ENCODE data around the gene ALDH1L1. TPM values are rescaled to one million over a fixed set of nuclear protein-coding genes. Genes with fewer than 3 reads are reported as not detected.

ALDH1L1 gene
- total and polyA plus RNA-seq, 7 donors = 12.9 to 121 (median 40.1) TPM

DNA sequence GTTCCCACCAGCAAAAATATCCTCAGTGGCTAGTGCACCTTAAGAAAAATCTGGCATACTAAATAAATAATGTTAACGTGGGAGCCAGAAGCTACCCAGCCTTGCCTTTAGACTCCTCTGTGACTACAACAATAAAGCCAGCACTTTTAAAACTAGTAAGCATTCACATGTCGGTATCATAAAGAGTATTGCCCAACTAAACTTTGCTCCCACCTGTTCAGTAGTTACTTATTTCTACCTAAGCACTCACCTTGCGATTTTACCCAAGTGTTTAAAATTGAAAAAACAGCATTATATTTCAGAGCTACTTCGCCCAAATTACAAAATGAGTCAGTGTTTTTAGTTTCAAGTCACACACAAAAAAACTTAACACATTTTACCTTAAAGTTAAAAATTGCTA lies 12.8 kb downstream of the ALDH1L1 start:
- Histone ChIP-seq H3K4me1 (peaks cover 7% of the 10 kb centered on the region), H3K36me3 (ENCODE audit: insufficient read depth in 1 of 2, low read depth in 1 of 2) (no peaks in the 10 kb centered on the region), H3K27ac (no peak overlapping the region), H3K9me3 (no peaks in the 10 kb centered on the region), H3K27me3 (ENCODE audit: insufficient read depth in 3 of 3, low read length in 2 of 3) (no peaks in the 10 kb centered on the region), H3K4me3 (no peak overlapping the region)
- no peak for DNase-seq
- TF ChIP-seq CTCF (IDR thresholded peaks at IDR 0.05) = no peak
- intact Hi-C loops (cut with DNase I) = no loop called here
- 79 to 89% (median 84%) methylated on average over 4 of the region's 4 CpGs for WGBS, 3 donors
- ATAC-seq = no peak

GRCh38 chr3:126166009-126166408 lies 14.4 kb downstream of the ALDH1L1 start:
- no peak for TF ChIP-seq CTCF (IDR thresholded peaks at IDR 0.05)
- Histone ChIP-seq H3K36me3 (ENCODE audit: insufficient read depth in 1 of 2, low read depth in 1 of 2) (no peaks in the 10 kb centered on the region), H3K4me1 (peaks cover 3% of the 10 kb centered on the region), H3K27me3 (ENCODE audit: insufficient read depth in 3 of 3, low read length in 2 of 3) (no peaks in the 10 kb centered on the region), H3K27ac (no peak overlapping the region), H3K9me3 (no peaks in the 10 kb centered on the region), H3K4me3 (no peak overlapping the region)
- WGBS, 3 donors = 80 to 86% (median 81%) methylated on average over 6 of the region's 6 CpGs
- ATAC-seq = no peak
- intact Hi-C loops (cut with DNase I) = no loop called here
- no peak for DNase-seq

DNA sequence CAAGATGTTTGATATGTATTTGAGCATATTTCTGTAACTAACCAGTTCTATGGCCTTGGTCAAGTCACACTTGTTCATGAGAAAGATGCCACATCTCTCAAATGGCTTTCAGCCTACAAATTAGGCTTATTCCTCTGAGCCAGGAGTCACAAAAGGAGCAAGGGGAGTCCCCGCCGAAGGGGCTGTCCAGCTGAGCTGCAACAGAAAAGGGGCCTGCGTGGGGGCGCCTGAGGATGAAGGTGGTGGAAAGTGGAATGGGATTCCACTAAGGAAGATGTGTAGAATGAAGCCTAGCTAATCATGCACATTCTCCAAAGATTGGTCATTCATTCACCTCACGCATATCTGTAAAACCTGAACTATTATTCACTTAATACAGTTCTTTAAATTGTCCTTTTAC lies 19.1 kb downstream of the ALDH1L1 start:
- DNase-seq (no peak), ATAC-seq (no peak)
- H3K9me3 ChIP-seq = no peaks in the 10 kb centered on the region
- no peak overlapping the region for H3K4me3 ChIP-seq
- 88 to 93% (median 92%) methylated on average over 5 of the region's 5 CpGs for WGBS, 3 donors
- H3K27ac ChIP-seq = no peak overlapping the region
- H3K36me3 ChIP-seq (ENCODE audit: insufficient read depth in 1 of 2, low read depth in 1 of 2) = peaks cover 0 to 29% of the 10 kb centered on the region in 2 donors
- intact Hi-C loops (cut with DNase I) = loop anchor here in 1 of 2 donors (1.0 kb wide), 1 partner anchor 35 kb away; no protein-coding TSS in a partner anchor
- TF ChIP-seq CTCF (IDR thresholded peaks at IDR 0.05) = no peak
- no peaks in the 10 kb centered on the region for H3K4me1 ChIP-seq
- H3K27me3 ChIP-seq (ENCODE audit: insufficient read depth in 3 of 3, low read length in 2 of 3) = no peaks in the 10 kb centered on the region

GRCh38 chr3:126160243-126161210 lies 19.9 kb downstream of the ALDH1L1 start:
- H3K4me1 ChIP-seq = no peaks in the 10 kb centered on the region
- ATAC-seq = no peak
- H3K9me3 ChIP-seq = no peaks in the 10 kb centered on the region
- H3K36me3 ChIP-seq (ENCODE audit: insufficient read depth in 1 of 2, low read depth in 1 of 2) = peaks cover 0 to 36% of the 10 kb centered on the region in 2 donors
- intact Hi-C loops (cut with DNase I) = loop anchor here in 1 of 2 donors (1.0 kb wide), 1 partner anchor 36 kb away; no protein-coding TSS in a partner anchor
- no peaks in the 10 kb centered on the region for H3K27me3 ChIP-seq (ENCODE audit: insufficient read depth in 3 of 3, low read length in 2 of 3)
- H3K4me3 ChIP-seq = no peak overlapping the region
- H3K27ac ChIP-seq = no peak overlapping the region
- no peak for TF ChIP-seq CTCF (IDR thresholded peaks at IDR 0.05)
- DNase-seq = no peak
- 90 to 93% (median 92%) methylated on average over 10 of the region's 10 CpGs for WGBS, 3 donors

Measured in psoas muscle (tissue), 8 donors.